AG08395 (cell line): Measurements from ENCODE around the gene TCERG1L.

Source experiments
- DNase-seq: peaks from one replicate; pipeline ENCODE4 v3.0.0; 2012; ENCODE audit warnings: mixed read lengths, low spot score

The TCERG1L gene

GRCh38 chr10:131065673-131066305, 245.7 kb downstream of the TCERG1L start:
- no peak for DNase-seq

GRCh38 chr10:131063311-131063710, 248.2 kb downstream of the TCERG1L start:
- DNase-seq, result no peak

- no peak for DNase-seq
These were observed 248.8 kb downstream of the TCERG1L start for GRCh38 chr10:131062621-131063260.

- no peak for DNase-seq
These were observed 250.3 kb downstream of the TCERG1L start for GRCh38 chr10:131061216-131061615.

GRCh38 chr10:131059881-131060280, 251.6 kb downstream of the TCERG1L start:
- DNase-seq, result no peak

- DNase-seq, result no peak
These were observed 252.7 kb downstream of the TCERG1L start for GRCh38 chr10:131058799-131059198.

GRCh38 chr10:131056781-131057180, 254.7 kb downstream of the TCERG1L start:
- no peak for DNase-seq

- DNase-seq, result no peak
These were observed 255.4 kb downstream of the TCERG1L start for GRCh38 chr10:131056091-131056579.

- DNase-seq, result no peak
These were observed 256.1 kb downstream of the TCERG1L start for GRCh38 chr10:131055437-131055836.

GRCh38 chr10:131053192-131053591, 258.3 kb downstream of the TCERG1L start:
- DNase-seq, result no peak

GRCh38 chr10:131050162-131050766, 261.3 kb downstream of the TCERG1L start:
- DNase-seq, result no peak

- no peak for DNase-seq
These were observed 262.5 kb downstream of the TCERG1L start for GRCh38 chr10:131049016-131049415.

- DNase-seq, result no peak
These were observed 262.9 kb downstream of the TCERG1L start for GRCh38 chr10:131048606-131049005.

- DNase-seq, result no peak
These were observed 264.0 kb downstream of the TCERG1L start for GRCh38 chr10:131047501-131047900.

- no peak for DNase-seq
These were observed 265.3 kb downstream of the TCERG1L start for GRCh38 chr10:131046194-131046593.

GRCh38 chr10:131044379-131045111, 267.0 kb downstream of the TCERG1L start:
- no peak for DNase-seq

- DNase-seq, result no peak
These were observed 268.4 kb downstream of the TCERG1L start for GRCh38 chr10:131043039-131043691.
